Measurements from ENCODE around the gene SAFB. TPM values are rescaled to one million over a fixed set of nuclear protein-coding genes. Genes with fewer than 3 reads are reported as not detected.

Gene SAFB
- 10 to 100 TPM; 51.3 to 88.9 (median 65.1) TPM for total RNA-seq
- polyA plus RNA-seq, result 10 to 100 TPM; 53.7 to 83.1 (median 61.0) TPM
- long read RNA-seq, donor 1, transcript SAFB-211 (21 exons, 3,014 nt), result major isoform, 51 of 126 reads
- long read RNA-seq, donor 1, transcript SAFB-205 (21 exons, 2,842 nt), result minor isoform, 34 of 126 reads
- long read RNA-seq, donor 1, transcript SAFB-201 (21 exons, 3,042 nt), result minor isoform, 11 of 126 reads
- long read RNA-seq, donor 1, partial matches to known transcripts, result 9 of 126 reads
- long read RNA-seq, donor 1, other reads (novel, unspliced or antisense), result 21 of 126 reads
- long read RNA-seq, donor 2, transcript SAFB-201 (21 exons, 3,042 nt), result minor isoform, 11 of 164 reads
- long read RNA-seq, donor 2, transcript SAFB-211 (21 exons, 3,014 nt), result major isoform, 54 of 164 reads
- long read RNA-seq, donor 2, transcript SAFB-205 (21 exons, 2,842 nt), result minor isoform, 46 of 164 reads
- long read RNA-seq, donor 2, partial matches to known transcripts, result 9 of 164 reads
- long read RNA-seq, donor 2, other reads (novel, unspliced or antisense), result 44 of 164 reads

DNA sequence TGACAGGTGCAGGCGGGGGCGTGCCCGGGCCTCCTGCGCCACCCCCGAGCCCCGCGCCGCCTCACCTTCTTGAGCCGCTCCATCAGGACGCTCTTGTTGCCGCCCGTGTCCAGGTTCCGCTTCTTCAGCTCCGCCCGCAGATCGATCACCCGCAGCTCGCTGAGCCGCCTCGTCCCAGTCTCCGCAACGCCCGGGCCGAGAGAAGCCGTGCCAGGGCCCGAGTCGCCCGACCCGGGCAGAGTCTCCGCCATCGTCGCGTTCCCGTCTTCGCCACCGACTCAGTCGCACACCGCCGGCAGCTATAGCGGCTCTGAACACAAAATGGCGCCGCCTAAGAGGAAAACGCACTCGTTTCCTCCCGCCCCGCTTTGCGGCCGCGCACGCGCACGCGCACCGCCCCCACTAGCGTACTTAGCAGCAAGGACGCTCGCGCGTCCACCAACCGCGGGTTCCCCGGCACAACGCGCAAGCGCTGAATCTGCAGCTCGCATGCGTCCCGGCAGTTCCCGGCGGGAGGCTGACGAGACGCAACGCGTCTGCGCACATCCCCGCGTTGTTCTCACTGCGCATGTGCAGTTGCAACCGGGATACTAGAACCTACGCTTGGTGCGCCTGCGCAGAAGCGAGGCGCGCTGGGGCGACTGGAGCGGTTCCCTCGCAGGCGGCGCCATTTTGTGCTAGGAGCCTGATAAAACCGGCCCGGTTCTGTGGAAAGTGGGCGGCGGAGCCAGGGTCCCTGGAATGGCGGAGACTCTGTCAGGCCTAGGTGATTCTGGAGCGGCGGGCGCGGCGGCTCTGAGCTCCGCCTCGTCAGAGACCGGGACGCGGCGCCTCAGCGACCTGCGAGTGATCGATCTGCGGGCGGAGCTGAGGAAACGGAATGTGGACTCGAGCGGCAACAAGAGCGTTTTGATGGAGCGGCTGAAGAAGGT, at the start of gene SAFB, which contains the start of gene SAFB2:
Gene SAFB (plus strand): TSS at position 619 of the 932 bp plus-strand sequence. CDS start 123 bp downstream, at position 742.
Gene SAFB2 (minus strand): TSS at position 312 of the 932 bp plus-strand sequence. CDS start 61 bp downstream, at position 251.
- H3K9me3 ChIP-seq, result no peaks in the 10 kb centered on the region
- TF ChIP-seq, protein P1, sequence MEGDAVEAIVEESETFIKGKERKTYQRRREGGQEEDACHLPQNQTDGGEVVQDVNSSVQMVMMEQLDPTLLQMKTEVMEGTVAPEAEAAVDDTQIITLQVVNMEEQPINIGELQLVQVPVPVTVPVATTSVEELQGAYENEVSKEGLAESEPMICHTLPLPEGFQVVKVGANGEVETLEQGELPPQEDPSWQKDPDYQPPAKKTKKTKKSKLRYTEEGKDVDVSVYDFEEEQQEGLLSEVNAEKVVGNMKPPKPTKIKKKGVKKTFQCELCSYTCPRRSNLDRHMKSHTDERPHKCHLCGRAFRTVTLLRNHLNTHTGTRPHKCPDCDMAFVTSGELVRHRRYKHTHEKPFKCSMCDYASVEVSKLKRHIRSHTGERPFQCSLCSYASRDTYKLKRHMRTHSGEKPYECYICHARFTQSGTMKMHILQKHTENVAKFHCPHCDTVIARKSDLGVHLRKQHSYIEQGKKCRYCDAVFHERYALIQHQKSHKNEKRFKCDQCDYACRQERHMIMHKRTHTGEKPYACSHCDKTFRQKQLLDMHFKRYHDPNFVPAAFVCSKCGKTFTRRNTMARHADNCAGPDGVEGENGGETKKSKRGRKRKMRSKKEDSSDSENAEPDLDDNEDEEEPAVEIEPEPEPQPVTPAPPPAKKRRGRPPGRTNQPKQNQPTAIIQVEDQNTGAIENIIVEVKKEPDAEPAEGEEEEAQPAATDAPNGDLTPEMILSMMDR (IDR thresholded peaks at IDR 0.05), result no peak
- intact Hi-C loops (cut with DNase I), result loop anchor here in 1 of 2 donors (5.0 to 10.0 kb wide), 2 partner anchors 62 to 95 kb away; partner anchors contain the start of genes HSD11B1L and MICOS13
- WGBS, 3 donors, result 0% methylated on average over 99 to 116 of the region's 116 CpGs
- H3K27me3 ChIP-seq (ENCODE audit: insufficient read depth in 3 of 3, low read length in 2 of 3), result no peaks in the 10 kb centered on the region
- peaks cover 3 to 63% of the 10 kb centered on the region in 2 donors for H3K36me3 ChIP-seq (ENCODE audit: insufficient read depth in 1 of 2, low read depth in 1 of 2)
- DNase-seq (peak; percentile 99 to 100), ATAC-seq (peak; percentile 94 to 96 (median 96))
- peaks cover 73% of the 10 kb centered on the region for H3K4me1 ChIP-seq
- H3K4me3 ChIP-seq, result peak within 1 kb of the TSS; percentile 98
- H3K27ac ChIP-seq, result peak within 1 kb of the TSS; percentile 89

DNA sequence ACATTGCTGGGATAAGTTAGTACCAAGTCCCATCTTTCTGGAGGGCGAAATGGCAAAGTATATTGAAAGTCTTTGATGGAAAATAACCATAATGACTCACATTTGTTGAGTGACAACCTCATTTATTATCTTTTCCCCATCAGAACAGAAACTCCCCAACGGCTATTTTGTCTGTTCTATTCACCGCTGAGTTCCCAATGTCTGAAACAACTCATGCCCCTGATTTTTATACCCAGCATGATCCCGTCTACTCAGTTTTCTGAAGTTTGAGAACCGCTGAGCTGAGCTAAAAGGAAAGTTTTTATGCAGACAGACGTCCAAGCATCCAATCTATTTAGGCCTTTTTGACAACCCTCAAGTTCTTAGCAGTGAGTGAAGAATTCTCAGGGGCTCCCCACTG, 47.3 kb upstream of the SAFB start:
- WGBS, 3 donors, result 83 to 91% (median 84%) methylated on average over 6 of the region's 6 CpGs

DNA sequence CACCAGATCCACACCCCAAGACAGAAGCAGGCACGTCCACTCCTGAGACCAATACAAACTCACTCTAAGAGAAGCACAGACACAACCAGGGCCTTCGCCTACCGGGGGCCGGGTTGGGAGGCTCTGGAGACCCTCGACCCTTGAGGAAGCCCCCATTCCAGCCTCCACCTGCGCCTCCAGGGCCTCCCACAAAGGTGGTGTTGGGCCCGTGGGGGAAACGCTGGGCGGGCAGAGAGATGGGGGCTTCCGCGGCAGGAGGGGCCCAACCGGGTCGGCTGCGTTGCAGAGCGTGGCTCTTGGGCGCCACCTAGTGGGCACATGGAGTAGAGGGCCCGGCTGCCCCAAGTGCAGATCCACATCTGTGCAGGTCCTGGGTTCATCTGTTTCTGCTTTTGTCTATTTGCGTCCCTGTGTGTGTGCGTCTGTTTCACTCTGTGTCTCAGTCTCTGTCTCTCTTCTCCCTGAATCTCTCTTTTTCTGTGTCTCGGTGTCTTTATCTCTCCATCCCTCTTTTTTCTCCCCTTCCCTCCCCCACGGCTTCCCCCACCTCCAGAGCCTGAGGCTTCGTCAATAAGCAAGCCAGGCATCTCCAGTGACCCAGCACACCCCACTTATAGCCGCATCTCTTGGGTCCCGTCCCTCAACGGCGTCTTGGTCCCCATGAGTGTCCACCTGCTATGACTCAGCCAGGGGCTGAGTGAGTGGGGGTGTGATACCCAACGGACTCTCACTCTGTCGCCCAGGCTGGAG, 44.6 kb upstream of the SAFB start:
- Histone ChIP-seq H3K27ac (no peak overlapping the region), H3K9me3 (no peaks in the 10 kb centered on the region), H3K4me1 (no peaks in the 10 kb centered on the region), H3K36me3 (ENCODE audit: insufficient read depth in 1 of 2, low read depth in 1 of 2) (peaks cover 0 to 19% of the 10 kb centered on the region in 2 donors), H3K27me3 (ENCODE audit: insufficient read depth in 3 of 3, low read length in 2 of 3) (no peaks in the 10 kb centered on the region), H3K4me3 (no peak overlapping the region)
- DNase-seq (peak; percentile 62 to 81), ATAC-seq (peak; percentile 77 to 86 (median 84))
- 23 to 28% (median 24%) methylated on average over 27 to 28 of the region's 28 CpGs for WGBS, 3 donors
- TF ChIP-seq, protein P1 (IDR thresholded peaks at IDR 0.05), result peak; percentile 99
- intact Hi-C loops (cut with DNase I), result loop anchor here (2.0 to 10.0 kb wide), 2 partner anchors 523 to 529 kb away; no protein-coding TSS in a partner anchor

More for the DNA sequence above, 47.3 kb upstream of the SAFB start:
- Histone ChIP-seq H3K27me3 (ENCODE audit: insufficient read depth in 3 of 3, low read length in 2 of 3) (no peaks in the 10 kb centered on the region), H3K9me3 (no peaks in the 10 kb centered on the region), H3K4me1 (no peaks in the 10 kb centered on the region), H3K27ac (no peak overlapping the region), H3K4me3 (no peak overlapping the region), H3K36me3 (ENCODE audit: insufficient read depth in 1 of 2, low read depth in 1 of 2) (no peaks in the 10 kb centered on the region)
- TF ChIP-seq, protein P1 (IDR thresholded peaks at IDR 0.05), result no peak
- ATAC-seq (no peak), DNase-seq (no peak)
- intact Hi-C loops (cut with DNase I), result loop anchor here in 1 of 2 donors (10.0 kb wide), 1 partner anchor 521 kb away; no protein-coding TSS in a partner anchor

DNA sequence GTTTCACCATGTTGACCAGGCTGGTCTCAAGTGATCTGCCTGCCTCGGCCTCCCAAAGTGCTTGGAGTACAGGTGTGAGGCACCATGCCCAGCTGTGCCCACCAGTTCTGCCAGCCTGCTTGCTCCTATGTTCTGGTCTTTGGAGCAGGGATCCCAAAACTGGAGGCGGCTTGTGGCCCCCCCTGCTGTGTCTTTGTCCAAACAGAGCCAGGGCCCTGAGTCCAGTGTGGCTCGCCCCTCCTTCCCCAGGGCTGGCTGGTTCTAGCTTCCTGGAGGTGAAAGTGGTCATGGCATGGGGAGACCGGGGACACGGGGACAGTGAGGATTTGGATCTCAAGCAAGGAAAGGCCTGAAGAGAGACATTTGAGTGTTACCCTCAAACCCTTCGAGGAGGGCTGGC, 43.6 kb upstream of the SAFB start:
- Histone ChIP-seq H3K27me3 (ENCODE audit: insufficient read depth in 3 of 3, low read length in 2 of 3) (no peaks in the 10 kb centered on the region), H3K4me3 (no peak overlapping the region), H3K4me1 (no peaks in the 10 kb centered on the region), H3K9me3 (no peaks in the 10 kb centered on the region), H3K36me3 (ENCODE audit: insufficient read depth in 1 of 2, low read depth in 1 of 2) (peaks cover 0 to 26% of the 10 kb centered on the region in 2 donors), H3K27ac (no peak overlapping the region)
- ATAC-seq (no peak), DNase-seq (no peak)
- WGBS, 3 donors, result 90 to 94% (median 93%) methylated on average over 6 of the region's 6 CpGs
- intact Hi-C loops (cut with DNase I), result loop anchor here (2.0 to 10.0 kb wide), 2 partner anchors 524 to 530 kb away; no protein-coding TSS in a partner anchor
- TF ChIP-seq, protein P1 (IDR thresholded peaks at IDR 0.05), result no peak

All from psoas muscle (tissue), 8 donors.